Gastrocnemius medialis (tissue), 4 donors: ENCODE results near the gene ZMYM4. TPM values are rescaled to one million over a fixed set of nuclear protein-coding genes. Genes with fewer than 3 reads are reported as not detected.
"Not testable (repeated sequence)": the region's sequence is repeated elsewhere in the genome, so short reads cannot be mapped to it uniquely, and the experiment has no call there.

ENCODE experiments used
- ATAC-seq, 2 donors: fragments of 150-250 bp; one replicate each; pipeline ENCODE4 v1.9.1; 2016
- DNase-seq, 2 donors: peaks; one replicate each; pipeline ENCODE4 v3.0.0-alpha.2; 2019
- H3K27ac ChIP-seq, 4 donors: fragments of 200-600 bp; sonication (generic); 1 replicate in 1 of 4; 2 replicates in 3 of 4; pipeline ENCODE4 v1.5.1; 2016 to 2018; ENCODE audit warnings: mild to moderate bottlenecking in 2 of 4, moderate library complexity in 1 of 4
- H3K27me3 ChIP-seq, 3 donors: fragments of 200-600 bp; sonication (generic) in 2 of 3; 1 replicate in 1 of 3; 2 replicates in 2 of 3; pipeline versions ENCODE4 v1.5.1 to v1.6.0; 2016 to 2019; ENCODE audit warnings: mild to moderate bottlenecking in 1 of 3, moderate library complexity in 1 of 3
- H3K36me3 ChIP-seq, 2 donors: fragments of 200-600 bp; sonication (generic) in 1 of 2; one replicate each; pipeline ENCODE4 v1.5.1; 2017 to 2018
- H3K4me1 ChIP-seq, 2 donors: fragments of 200-600 bp; sonication (generic) in 1 of 2; one replicate each; pipeline ENCODE4 v1.5.1; 2016 to 2017; ENCODE audit warnings: mild to moderate bottlenecking in 2 of 2
- H3K4me3 ChIP-seq, 4 donors: fragments of 200-600 bp; sonication (generic) in 3 of 4; 1 replicate in 1 of 4; 2 replicates in 3 of 4; pipeline ENCODE4 v1.5.1; 2016 to 2019; ENCODE audit warnings: mild to moderate bottlenecking in 2 of 4
- H3K9me3 ChIP-seq, 3 donors: fragments of 200-600 bp; sonication (generic) in 2 of 3; 1 replicate in 1 of 3; 2 replicates in 2 of 3; pipeline ENCODE4 v1.5.1; 2016 to 2019
- CTCF ChIP-seq, 5 experiments: fragments of 450-650 bp in 3 of 5; fragments of 200-600 bp in 2 of 5; sonication (generic) in 2 of 5; IDR thresholded peaks in 4 of 5; conservative IDR thresholded peaks in 1 of 5; 1 replicate in 4 of 5; 2 replicates in 1 of 5; pipeline ENCODE4 v1.5.1; 2016 to 2019; ENCODE audit warnings: antibody characterized with exemption in 5 of 5, mild to moderate bottlenecking in 3 of 5, moderate library complexity in 3 of 5
- POLR2A ChIP-seq, 2 donors: fragments of 450-650 bp; IDR thresholded peaks; one replicate each; pipeline ENCODE4 v1.6.1; 2017; ENCODE audit warnings: antibody characterized with exemption in 2 of 2, mild to moderate bottlenecking in 2 of 2, moderate library complexity in 2 of 2
- in situ Hi-C, 4 donors: fragments of 200-750 bp; cut with MboI; loops; one replicate each; pipeline versions ENCODE4 v1.15.0 to v1.8.0; 2017; ENCODE audit warnings: low sequenced_read_pairs in 4 of 4
- intact Hi-C: fragments of 100-400 bp; cut with DNase I; formaldehyde crosslinking; loops from one replicate; pipeline ENCODE4 v1.15.1; 2023; ENCODE audit warnings: low total_unique reads
- total RNA-seq, 4 donors: library from RNA; depleted of rRNA; stranded (reverse); fragments of >200 nt; gene quantifications; one replicate each; pipeline versions ENCODE4 v1.1.0 to v1.2.3, GENCODE V29; 2016

The ZMYM4 gene
- total RNA-seq, 4 donors from 2014 or later, result 11.1 to 25.3 (median 13.7) TPM

GRCh38 chr1:35226546-35226945, 42.0 kb upstream of the ZMYM4 start:
- no peaks in the 10 kb centered on the region for H3K4me1 ChIP-seq
- intact Hi-C loops, result no loop called here
- H3K27me3 ChIP-seq, result no peaks in the 10 kb centered on the region
- no peak for ATAC-seq
- no peak overlapping the region for H3K27ac ChIP-seq
- no peaks in the 10 kb centered on the region for H3K36me3 ChIP-seq
- TF ChIP-seq POLR2A (IDR thresholded peaks at IDR 0.05), result no peak
- TF ChIP-seq CTCF (IDR thresholded peaks at IDR 0.05 in 4 of 5, conservative IDR thresholded peaks at IDR 0.05 in 1 of 5), result no peak
- in situ Hi-C loops, result no loop called here
- H3K9me3 ChIP-seq, result no peaks in the 10 kb centered on the region
- H3K4me3 ChIP-seq, result no peak overlapping the region
- no peak for DNase-seq

GRCh38 chr1:35229587-35230360, 38.7 kb upstream of the ZMYM4 start:
- no peak overlapping the region for H3K4me3 ChIP-seq
- intact Hi-C loops, result no loop called here
- H3K9me3 ChIP-seq, result no peaks in the 10 kb centered on the region
- DNase-seq (no peak), ATAC-seq (no peak)
- H3K36me3 ChIP-seq, result no peaks in the 10 kb centered on the region
- in situ Hi-C loops, result no loop called here
- H3K27ac ChIP-seq, result no peak overlapping the region
- no peaks in the 10 kb centered on the region for H3K4me1 ChIP-seq
- TF ChIP-seq CTCF (IDR thresholded peaks at IDR 0.05 in 4 of 5, conservative IDR thresholded peaks at IDR 0.05 in 1 of 5), result no peak
- TF ChIP-seq POLR2A (IDR thresholded peaks at IDR 0.05), result no peak
- no peaks in the 10 kb centered on the region for H3K27me3 ChIP-seq

- no peak for ATAC-seq
- intact Hi-C loops, result no loop called here
- DNase-seq, result no peak
- no peaks in the 10 kb centered on the region for H3K27me3 ChIP-seq
- in situ Hi-C loops, result no loop called here
- no peak overlapping the region for H3K27ac ChIP-seq
- TF ChIP-seq POLR2A (IDR thresholded peaks at IDR 0.05) (no peak), CTCF (IDR thresholded peaks at IDR 0.05 in 4 of 5, conservative IDR thresholded peaks at IDR 0.05 in 1 of 5) (no peak)
- H3K4me1 ChIP-seq, result no peaks in the 10 kb centered on the region
- no peaks in the 10 kb centered on the region for H3K9me3 ChIP-seq
- no peak overlapping the region for H3K4me3 ChIP-seq
- H3K36me3 ChIP-seq, result no peaks in the 10 kb centered on the region
Observed at GRCh38 chr1:35231287-35231686, 37.2 kb upstream of the ZMYM4 start.

GRCh38 chr1:35236772-35237171, 31.7 kb upstream of the ZMYM4 start:
- DNase-seq, ATAC-seq, in situ Hi-C loops, H3K9me3 ChIP-seq, H3K4me3 ChIP-seq, H3K27me3 ChIP-seq, intact Hi-C loops, H3K36me3 ChIP-seq, H3K27ac ChIP-seq, H3K4me1 ChIP-seq: not testable (repeated sequence)

GRCh38 chr1:35243691-35244090, 24.8 kb upstream of the ZMYM4 start:
- Histone ChIP-seq H3K4me1 (no peaks in the 10 kb centered on the region), H3K27ac (no peak overlapping the region), H3K9me3 (no peaks in the 10 kb centered on the region), H3K4me3 (no peak overlapping the region), H3K27me3 (no peaks in the 10 kb centered on the region), H3K36me3 (no peaks in the 10 kb centered on the region)
- intact Hi-C loops, result no loop called here
- ATAC-seq, result no peak
- no peak for DNase-seq
- in situ Hi-C loops, result no loop called here
- TF ChIP-seq CTCF (IDR thresholded peaks at IDR 0.05 in 4 of 5, conservative IDR thresholded peaks at IDR 0.05 in 1 of 5), result no peak
- TF ChIP-seq POLR2A (IDR thresholded peaks at IDR 0.05), result no peak
